RWPE2 (cell line): ENCODE measurements around the gene SH3RF2.

Source experiments
- ATAC-seq: fragments of 200-7000 bp; cut with Tn5 transposase; 3 replicates; pipeline ENCODE4 v1.9.1; 2021; ENCODE audit warnings: low read depth
- DNase-seq: peaks from one replicate; pipeline ENCODE4 v3.0.0-alpha.2; 2020; ENCODE audit warnings: low spot score
- H3K27ac ChIP-seq: fragments of 450-650 bp; 2 replicates; pipeline ENCODE4 v1.5.1; 2017; ENCODE audit warnings: mild to moderate bottlenecking; ENCODE audit not compliant: poor library complexity, severe bottlenecking
- H3K27me3 ChIP-seq: fragments of 250-450 bp; sonication (Bioruptor Pico); 2 replicates; pipeline ENCODE4 v1.5.1; 2021; ENCODE audit warnings: mild to moderate bottlenecking, moderate library complexity; ENCODE audit not compliant: insufficient read depth, poor library complexity, severe bottlenecking
- H3K36me3 ChIP-seq: fragments of 250-450 bp; sonication (Bioruptor Pico); 2 replicates; pipeline ENCODE4 v1.5.1; 2020; ENCODE audit warnings: low read depth, mild to moderate bottlenecking, moderate library complexity
- H3K4me1 ChIP-seq: fragments of 250-450 bp; sonication (Bioruptor Pico); 2 replicates; pipeline ENCODE4 v1.5.1; 2021; ENCODE audit warnings: mild to moderate bottlenecking, moderate library complexity; ENCODE audit not compliant: insufficient read depth, poor library complexity, severe bottlenecking
- H3K4me3 ChIP-seq: fragments of 250-450 bp; sonication (Bioruptor Pico); 2 replicates; pipeline ENCODE4 v1.5.1; 2021; ENCODE audit warnings: mild to moderate bottlenecking, moderate library complexity; ENCODE audit not compliant: severe bottlenecking
- H3K9me3 ChIP-seq: fragments of 250-450 bp; sonication (Bioruptor Pico); 2 replicates; pipeline ENCODE4 v1.5.1; 2021; ENCODE audit warnings: mild to moderate bottlenecking, moderate library complexity; ENCODE audit not compliant: severe bottlenecking
- TF ChIP-seq, protein P1 (sequence below): fragments of 450-650 bp; IDR thresholded peaks from one replicate; pipeline ENCODE4 v1.5.1; 2017; ENCODE audit warnings: mild to moderate bottlenecking, moderate library complexity; ENCODE audit not compliant: poor library complexity, severe bottlenecking

The SH3RF2 gene

DNA sequence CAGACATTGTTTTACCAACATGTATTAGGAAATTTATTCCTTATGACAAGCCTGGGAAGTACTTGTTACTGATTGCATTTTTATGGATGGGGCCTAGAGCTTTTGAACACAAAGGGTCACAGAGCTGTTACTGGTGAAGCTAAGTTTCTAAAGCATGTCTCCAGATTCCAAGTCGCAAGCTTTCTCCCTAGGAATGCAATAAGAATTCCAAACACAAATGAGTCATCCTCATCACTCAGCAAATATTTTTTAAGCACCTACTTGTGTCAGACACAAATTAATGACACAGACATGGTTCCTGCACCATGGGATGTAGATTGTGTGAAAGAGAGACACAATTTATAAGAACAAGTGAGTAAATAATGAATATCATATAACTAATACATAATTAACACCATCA lies 11.0 kb upstream of the SH3RF2 start:
- peak; percentile 81 for ATAC-seq
- Histone ChIP-seq H3K4me3 (no peak overlapping the region), H3K9me3 (no peaks in the 10 kb centered on the region), H3K27ac (peak overlapping the region; percentile 96), H3K27me3 (no peaks in the 10 kb centered on the region), H3K4me1 (peaks cover 36% of the 10 kb centered on the region), H3K36me3 (no peaks in the 10 kb centered on the region)
- TF ChIP-seq, protein P1, sequence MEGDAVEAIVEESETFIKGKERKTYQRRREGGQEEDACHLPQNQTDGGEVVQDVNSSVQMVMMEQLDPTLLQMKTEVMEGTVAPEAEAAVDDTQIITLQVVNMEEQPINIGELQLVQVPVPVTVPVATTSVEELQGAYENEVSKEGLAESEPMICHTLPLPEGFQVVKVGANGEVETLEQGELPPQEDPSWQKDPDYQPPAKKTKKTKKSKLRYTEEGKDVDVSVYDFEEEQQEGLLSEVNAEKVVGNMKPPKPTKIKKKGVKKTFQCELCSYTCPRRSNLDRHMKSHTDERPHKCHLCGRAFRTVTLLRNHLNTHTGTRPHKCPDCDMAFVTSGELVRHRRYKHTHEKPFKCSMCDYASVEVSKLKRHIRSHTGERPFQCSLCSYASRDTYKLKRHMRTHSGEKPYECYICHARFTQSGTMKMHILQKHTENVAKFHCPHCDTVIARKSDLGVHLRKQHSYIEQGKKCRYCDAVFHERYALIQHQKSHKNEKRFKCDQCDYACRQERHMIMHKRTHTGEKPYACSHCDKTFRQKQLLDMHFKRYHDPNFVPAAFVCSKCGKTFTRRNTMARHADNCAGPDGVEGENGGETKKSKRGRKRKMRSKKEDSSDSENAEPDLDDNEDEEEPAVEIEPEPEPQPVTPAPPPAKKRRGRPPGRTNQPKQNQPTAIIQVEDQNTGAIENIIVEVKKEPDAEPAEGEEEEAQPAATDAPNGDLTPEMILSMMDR: no peak
- no peak for DNase-seq

DNA sequence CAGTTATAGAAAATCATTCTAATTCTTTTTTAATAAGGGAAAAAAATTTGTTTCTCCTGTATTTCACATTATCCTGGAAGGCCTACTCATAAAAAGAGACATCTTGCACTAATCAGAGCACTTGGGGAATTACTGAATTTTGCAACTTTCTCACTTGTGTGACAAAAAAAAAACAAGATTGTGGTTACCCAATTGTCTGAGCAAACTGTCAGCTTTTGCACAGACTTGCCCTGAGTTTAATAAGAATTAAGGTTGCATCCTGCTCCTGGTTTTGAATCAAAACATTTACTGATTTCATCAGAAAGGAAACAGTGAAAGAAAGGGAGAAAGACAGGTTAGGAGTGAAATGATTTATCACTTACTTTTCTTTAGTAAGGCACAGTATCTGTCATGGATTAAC lies 10.6 kb upstream of the SH3RF2 start:
- TF ChIP-seq, protein P1: no peak
- peak; percentile 70 for ATAC-seq
- Histone ChIP-seq H3K27ac (peak overlapping the region; percentile 96), H3K36me3 (no peaks in the 10 kb centered on the region), H3K9me3 (no peaks in the 10 kb centered on the region), H3K4me1 (peaks cover 36% of the 10 kb centered on the region), H3K27me3 (no peaks in the 10 kb centered on the region), H3K4me3 (no peak overlapping the region)
- DNase-seq: no peak

DNA sequence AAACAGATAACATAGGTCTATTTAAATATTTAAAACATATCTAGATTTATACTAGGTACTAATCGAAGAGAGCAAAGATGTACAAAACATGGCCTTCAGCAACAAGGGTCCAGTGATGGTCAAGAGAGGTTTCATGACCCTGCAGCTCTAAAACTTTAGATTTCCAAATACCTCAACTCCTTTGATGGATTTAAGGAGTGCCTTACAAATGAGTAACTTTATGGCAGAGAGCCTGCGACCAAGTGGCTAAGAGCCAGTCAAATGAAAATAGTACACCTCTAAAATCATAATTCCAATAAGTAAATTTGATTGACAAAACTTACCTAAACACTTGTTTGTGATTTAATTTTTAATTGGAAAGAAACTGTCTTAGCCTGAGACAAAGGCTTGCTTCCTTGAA lies 4.7 kb upstream of the SH3RF2 start:
- peaks cover 15% of the 10 kb centered on the region for H3K4me1 ChIP-seq
- no peak overlapping the region for H3K4me3 ChIP-seq
- H3K9me3 ChIP-seq: no peaks in the 10 kb centered on the region
- no peak for ATAC-seq
- no peak overlapping the region for H3K27ac ChIP-seq
- H3K36me3 ChIP-seq: no peaks in the 10 kb centered on the region
- H3K27me3 ChIP-seq: no peaks in the 10 kb centered on the region
- no peak for DNase-seq
- TF ChIP-seq, protein P1: no peak

DNA sequence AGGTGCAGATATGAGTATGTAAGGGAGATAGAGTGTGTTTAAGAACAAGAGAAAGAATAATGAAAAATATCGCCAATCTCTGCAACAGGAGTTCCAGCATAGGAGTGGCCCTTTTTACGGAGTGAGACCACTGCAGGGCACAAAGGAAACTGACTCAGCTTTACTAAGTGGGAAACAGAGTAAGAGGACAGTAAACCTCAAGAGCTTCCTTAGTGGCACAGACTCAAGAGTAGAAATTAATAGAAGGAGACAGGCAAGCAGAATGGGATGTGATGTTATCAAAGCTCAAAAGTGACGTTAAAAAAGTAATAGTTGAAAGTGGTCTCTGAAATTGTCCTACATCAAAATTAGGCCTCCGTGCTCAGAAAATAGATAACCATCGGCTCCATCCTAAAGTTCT lies 2.1 kb upstream of the SH3RF2 start:
- ATAC-seq (no peak), DNase-seq (no peak)
- TF ChIP-seq, protein P1: no peak
- Histone ChIP-seq H3K27ac (no peak overlapping the region), H3K9me3 (no peaks in the 10 kb centered on the region), H3K36me3 (peaks cover 16% of the 10 kb centered on the region), H3K4me1 (peaks cover 32% of the 10 kb centered on the region), H3K27me3 (no peaks in the 10 kb centered on the region), H3K4me3 (no peak overlapping the region)

DNA sequence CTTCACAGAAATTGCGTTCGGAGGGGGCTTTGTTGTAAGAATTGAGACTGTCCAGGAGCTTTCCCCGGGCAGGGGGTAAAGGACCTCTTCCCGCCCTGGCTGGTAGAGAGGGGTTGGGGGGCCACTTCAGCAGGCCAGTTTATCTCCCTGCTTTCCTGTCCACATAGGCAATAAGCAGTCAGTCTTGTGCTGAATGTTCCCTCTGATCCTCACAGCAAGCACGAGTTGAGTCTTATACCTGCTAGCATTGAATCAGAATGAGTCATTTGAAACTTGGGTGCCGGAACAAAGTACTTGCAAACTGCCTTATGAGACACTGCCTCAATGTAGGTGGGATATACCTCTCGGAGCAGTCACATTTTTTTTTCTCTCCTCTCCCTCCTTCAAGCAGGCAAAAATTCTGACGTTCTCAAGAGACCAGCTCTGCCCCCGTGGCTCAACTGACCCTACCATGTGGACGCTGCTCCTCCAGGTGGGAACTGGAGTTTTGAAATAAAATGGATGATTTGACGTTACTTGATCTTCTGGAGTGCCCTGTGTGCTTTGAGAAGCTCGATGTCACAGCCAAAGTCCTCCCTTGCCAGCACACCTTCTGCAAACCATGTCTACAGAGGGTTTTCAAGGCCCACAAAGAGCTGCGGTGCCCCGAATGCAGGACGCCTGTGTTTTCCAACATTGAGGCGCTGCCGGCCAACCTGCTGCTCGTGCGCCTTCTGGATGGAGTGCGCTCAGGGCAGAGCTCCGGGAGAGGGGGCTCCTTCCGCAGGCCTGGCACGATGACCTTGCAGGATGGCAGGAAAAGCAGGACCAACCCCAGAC lies 1.3 kb downstream of the SH3RF2 start:
- Histone ChIP-seq H3K4me1 (peaks cover 41% of the 10 kb centered on the region), H3K36me3 (peaks cover 38% of the 10 kb centered on the region), H3K9me3 (no peaks in the 10 kb centered on the region), H3K27ac (peak overlapping the region; percentile 83), H3K4me3 (peak overlapping the region; percentile 45), H3K27me3 (no peaks in the 10 kb centered on the region)
- DNase-seq (no peak), ATAC-seq (peak; percentile 82)
- TF ChIP-seq, protein P1: no peak
